NCI-H187 (cell line): ENCODE data around the gene AGBL1.

ENCODE experiments used
- DNase-seq, 2 experiments: peaks; one replicate each; lab custom pipeline; 2025; lab: John Stamatoyannopoulos, UW

Gene AGBL1

GRCh38 chr15:86645925-86646500 is 566.3 kb downstream of the AGBL1 start:
- DNase-seq = no peak

- no peak for DNase-seq
These were observed 568.3 kb downstream of the AGBL1 start for GRCh38 chr15:86647810-86648440.

- DNase-seq = no peak
These were observed 569.6 kb downstream of the AGBL1 start for GRCh38 chr15:86649277-86649676.

GRCh38 chr15:86650094-86650493 is 570.4 kb downstream of the AGBL1 start:
- DNase-seq = no peak

GRCh38 chr15:86653344-86654197 is 573.9 kb downstream of the AGBL1 start:
- no peak for DNase-seq

GRCh38 chr15:86654501-86654900 is 574.8 kb downstream of the AGBL1 start:
- DNase-seq = no peak

- no peak for DNase-seq
These were observed 577.6 kb downstream of the AGBL1 start for GRCh38 chr15:86657305-86657704.

GRCh38 chr15:86659724-86660411 is 580.2 kb downstream of the AGBL1 start:
- no peak for DNase-seq

GRCh38 chr15:86661580-86661979 is 581.9 kb downstream of the AGBL1 start:
- DNase-seq = no peak

- no peak for DNase-seq
These were observed 583.6 kb downstream of the AGBL1 start for GRCh38 chr15:86663304-86663703.

GRCh38 chr15:86663979-86664378 is 584.3 kb downstream of the AGBL1 start:
- DNase-seq = no peak

- DNase-seq = no peak
These were observed 584.9 kb downstream of the AGBL1 start for GRCh38 chr15:86664581-86664980.

- no peak for DNase-seq
These were observed 596.3 kb downstream of the AGBL1 start for GRCh38 chr15:86676002-86676401.

- DNase-seq = no peak
These were observed 597.6 kb downstream of the AGBL1 start for GRCh38 chr15:86677278-86677677.

GRCh38 chr15:86685263-86685662 is 605.6 kb downstream of the AGBL1 start:
- no peak for DNase-seq

GRCh38 chr15:86689006-86689405 is 609.3 kb downstream of the AGBL1 start:
- DNase-seq = no peak

- DNase-seq = no peak
These were observed 610.9 kb downstream of the AGBL1 start for GRCh38 chr15:86690566-86690965.

- no peak for DNase-seq
These were observed 611.5 kb downstream of the AGBL1 start for GRCh38 chr15:86691091-86691663.

GRCh38 chr15:86700864-86701610 is 621.4 kb downstream of the AGBL1 start:
- DNase-seq = no peak

GRCh38 chr15:86701611-86701963 is 621.9 kb downstream of the AGBL1 start:
- DNase-seq = no peak

GRCh38 chr15:86706813-86707212 is 627.1 kb downstream of the AGBL1 start:
- DNase-seq = no peak

- no peak for DNase-seq
These were observed 631.8 kb downstream of the AGBL1 start for GRCh38 chr15:86711476-86711875.
